ENCODE data around the gene LCN15.
A peak's percentile ranks its signal among the peaks of the same experiment; 100 is the strongest.

The LCN15 gene

GRCh38 chr9:136738960-136739359 lies 25.4 kb downstream of the LCN15 start:
- DNase-seq: no peak

- DNase-seq: no peak
These were observed 28.4 kb downstream of the LCN15 start for GRCh38 chr9:136735812-136736480.

DNA sequence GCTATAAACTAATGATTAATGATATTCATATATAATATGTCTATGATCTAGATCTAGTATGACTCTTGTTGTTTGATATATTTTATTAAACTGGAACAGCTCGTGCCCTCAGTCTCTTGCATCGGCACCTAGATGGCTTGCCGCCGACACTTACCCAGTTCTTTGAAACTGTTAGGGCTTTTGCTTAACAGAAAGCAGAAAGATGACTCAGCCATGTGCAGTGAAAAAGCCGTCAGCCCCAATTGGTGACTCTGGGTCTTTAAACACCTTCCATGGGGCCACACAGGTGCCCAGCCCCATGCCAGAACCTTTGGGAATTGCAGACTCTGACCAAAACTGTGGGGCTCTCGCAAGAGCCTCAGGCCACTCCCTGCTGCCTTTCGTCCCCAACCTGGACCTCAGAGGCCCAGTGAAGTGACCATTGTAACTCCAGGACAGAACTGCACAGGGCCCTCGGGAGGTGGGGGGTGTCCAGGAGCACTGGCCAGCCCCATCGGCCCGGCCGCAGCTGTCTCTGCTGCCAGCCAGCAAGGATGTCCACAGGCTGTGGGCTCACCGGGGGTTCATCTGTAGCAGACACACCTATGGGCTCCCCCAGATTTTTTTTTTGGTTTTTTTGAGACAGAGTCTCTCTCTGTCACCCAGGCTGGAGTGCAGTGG lies 29.4 kb downstream of the LCN15 start:
- DNase-seq: no peak

- DNase-seq: no peak
These were observed 30.7 kb downstream of the LCN15 start for GRCh38 chr9:136733611-136734010.

- no peak for DNase-seq
These were observed 31.7 kb downstream of the LCN15 start for GRCh38 chr9:136732444-136733178.

- no peak for DNase-seq
These were observed 34.4 kb downstream of the LCN15 start for GRCh38 chr9:136729926-136730325.

- no peak for DNase-seq
These were observed 35.2 kb downstream of the LCN15 start for GRCh38 chr9:136729144-136729543.

GRCh38 chr9:136728548-136729123 lies 35.7 kb downstream of the LCN15 start:
- no peak for DNase-seq

DNA sequence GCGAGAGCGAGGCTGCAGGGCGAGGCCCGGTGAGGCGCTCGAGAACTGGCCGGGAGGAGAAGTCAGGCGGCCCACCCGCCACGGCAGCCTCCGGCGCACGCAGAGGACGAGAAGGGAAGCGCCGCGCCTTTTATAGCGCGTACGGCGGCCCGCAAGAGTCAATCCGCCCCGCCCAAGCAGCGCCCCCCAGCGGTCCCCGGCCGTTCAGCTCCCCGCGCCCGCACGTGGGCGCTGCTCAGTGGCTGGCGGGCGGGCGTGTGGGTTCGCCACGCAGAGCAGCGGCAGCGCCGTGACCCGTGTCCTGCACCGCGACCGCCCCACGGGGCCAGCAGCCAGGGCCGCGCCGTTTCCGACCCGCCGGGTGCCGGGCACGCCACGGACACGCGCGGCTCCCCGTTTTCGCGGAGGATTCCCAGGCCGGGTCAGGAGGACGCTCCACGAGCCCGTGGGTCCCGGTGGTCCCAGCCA lies 36.2 kb downstream of the LCN15 start:
- DNase-seq: peak; percentile 68

DNA sequence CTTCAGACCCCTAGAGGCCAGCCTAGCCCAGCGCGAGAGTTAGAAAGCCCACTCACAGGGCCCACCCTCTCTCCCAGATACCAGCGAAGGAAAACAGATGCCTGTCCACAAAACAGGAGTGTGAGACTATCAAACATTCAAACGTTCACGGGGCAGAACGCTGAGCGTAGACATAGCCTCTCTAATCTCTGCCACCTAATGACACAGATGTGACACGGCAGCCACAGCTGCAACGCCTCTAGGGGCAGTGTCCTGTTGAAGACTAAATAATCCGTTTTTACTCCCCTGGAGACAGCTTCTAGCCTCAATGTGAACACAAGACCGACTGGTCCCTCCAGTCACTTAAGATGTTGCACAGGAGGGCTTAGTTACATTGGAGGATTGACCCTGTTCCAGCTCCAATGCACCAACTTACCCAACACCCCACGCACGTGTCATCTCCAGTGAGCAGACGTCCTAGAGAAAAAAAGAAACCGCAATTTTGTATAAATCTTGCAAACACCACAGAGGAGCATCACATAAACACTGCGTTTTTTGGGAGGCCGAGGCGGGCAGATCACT lies 37.6 kb downstream of the LCN15 start:
- no peak for DNase-seq

- DNase-seq: no peak
These were observed 38.2 kb downstream of the LCN15 start for GRCh38 chr9:136726118-136726517.

- no peak for DNase-seq
These were observed 38.7 kb downstream of the LCN15 start for GRCh38 chr9:136725612-136726011.

DNA sequence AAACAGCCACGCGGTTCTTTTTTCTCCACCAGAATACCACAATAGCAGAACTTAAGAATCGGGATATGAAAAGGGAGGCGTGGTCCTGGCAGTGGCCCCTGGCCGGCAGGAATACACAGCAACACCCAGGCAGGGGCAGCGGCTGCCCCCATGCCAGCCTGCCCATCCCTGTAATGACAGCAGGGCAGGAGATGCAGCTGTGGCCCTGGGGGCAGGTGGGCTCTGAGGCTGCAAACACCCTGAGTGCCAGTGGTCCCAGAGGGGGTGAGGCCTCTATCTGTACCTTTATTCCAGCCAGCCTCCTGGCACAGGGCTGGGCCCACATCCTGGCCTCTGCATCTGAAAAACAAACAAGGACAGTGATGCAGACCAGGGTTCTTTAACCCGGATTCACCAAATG lies 39.5 kb downstream of the LCN15 start:
- DNase-seq: no peak

GRCh38 chr9:136723989-136724388 lies 40.3 kb downstream of the LCN15 start:
- no peak for DNase-seq

DNA sequence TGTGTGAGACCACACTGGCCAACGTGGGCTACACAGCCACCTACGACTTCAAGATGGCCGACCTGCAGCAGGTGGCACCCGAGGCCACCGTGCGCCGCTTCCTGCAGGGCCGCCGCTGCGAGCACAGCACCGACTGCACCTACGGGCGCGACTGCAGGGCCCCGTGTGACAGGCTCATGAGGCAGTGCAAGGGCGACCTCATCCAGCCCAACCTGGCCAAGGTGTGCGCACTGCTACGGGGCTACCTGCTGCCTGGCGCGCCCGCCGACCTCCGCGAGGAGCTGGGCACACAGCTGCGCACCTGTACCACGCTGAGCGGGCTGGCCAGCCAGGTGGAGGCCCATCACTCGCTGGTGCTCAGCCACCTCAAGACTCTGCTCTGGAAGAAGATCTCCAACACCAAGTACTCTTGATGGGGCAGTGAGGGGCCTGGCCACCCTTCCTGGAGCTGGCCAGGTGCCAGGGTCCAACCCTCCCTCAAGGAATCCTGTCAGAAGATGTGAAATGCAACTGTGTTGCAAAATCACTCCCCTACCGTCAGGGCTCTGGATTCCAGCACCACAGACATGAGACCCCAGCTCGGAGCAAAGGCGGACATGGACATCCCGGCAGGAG lies 40.8 kb downstream of the LCN15 start:
- DNase-seq: no peak

DNA sequence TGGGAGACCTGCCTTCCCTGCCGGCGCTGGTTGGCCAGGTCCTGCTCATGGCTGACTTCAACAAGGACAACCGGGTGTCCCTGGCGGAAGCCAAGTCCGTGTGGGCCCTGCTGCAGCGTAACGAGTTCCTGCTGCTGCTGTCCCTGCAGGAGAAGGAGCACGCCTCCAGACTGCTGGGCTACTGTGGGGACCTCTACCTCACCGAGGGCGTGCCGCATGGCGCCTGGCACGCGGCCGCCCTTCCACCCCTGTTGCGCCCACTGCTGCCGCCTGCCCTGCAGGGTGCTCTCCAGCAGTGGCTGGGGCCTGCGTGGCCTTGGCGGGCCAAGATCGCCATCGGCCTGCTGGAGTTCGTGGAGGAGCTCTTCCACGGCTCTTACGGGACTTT lies 41.4 kb downstream of the LCN15 start:
- DNase-seq: no peak

- no peak for DNase-seq
These were observed 42.0 kb downstream of the LCN15 start for GRCh38 chr9:136722093-136722968.

GRCh38 chr9:136721339-136722092 lies 42.8 kb downstream of the LCN15 start:
- DNase-seq: no peak

DNA sequence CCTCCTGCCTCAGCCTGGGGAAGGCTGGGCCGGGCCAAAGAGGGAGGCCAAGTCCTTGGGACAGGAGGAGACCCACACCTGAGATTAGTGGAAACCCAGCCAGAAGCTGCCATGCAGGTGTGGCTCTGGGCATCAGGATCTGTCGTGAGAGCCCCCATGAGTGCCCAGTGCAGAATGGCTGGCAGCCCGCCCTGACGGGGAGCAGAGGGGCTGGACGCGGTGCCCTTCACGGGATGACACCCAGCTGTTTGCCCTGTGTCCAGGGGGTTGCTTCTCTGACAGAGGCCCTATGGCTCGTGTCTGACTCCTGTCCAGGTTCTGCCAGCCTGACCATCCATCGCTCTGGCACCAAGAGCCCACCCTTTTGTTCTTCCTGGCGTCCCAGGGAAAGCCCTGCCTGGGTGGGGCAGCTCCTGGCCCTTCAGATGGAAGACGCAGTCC lies 43.4 kb downstream of the LCN15 start:
- DNase-seq: no peak

- no peak for DNase-seq
These were observed 43.9 kb downstream of the LCN15 start for GRCh38 chr9:136720251-136720897.

Measured in NCI-H1105 (cell line).